Adipocyte (in vitro differentiated cells): ENCODE measurements around the gene SYNE2.
A peak's percentile ranks its signal among the peaks of the same experiment; 100 is the strongest.
"Not testable (repeated sequence)": the region's sequence is repeated elsewhere in the genome, so short reads cannot be mapped to it uniquely, and the experiment has no call there.

ENCODE experiments used
- DNase-seq: peaks from one replicate; pipeline ENCODE4 v3.0.0-alpha.2; 2015; ENCODE audit warnings: low read depth
- H3K27me3 ChIP-seq: replicated peaks from 2 replicates; pipeline ENCODE4 v1.7.0; 2013; ENCODE audit warnings: mild to moderate bottlenecking, low read length, moderate library complexity; ENCODE audit not compliant: control insufficient read depth, insufficient read depth
- H3K36me3 ChIP-seq: 2 replicates; pipeline ENCODE4 v1.7.0; 2013; ENCODE audit warnings: low read length, mild to moderate bottlenecking, moderate library complexity; ENCODE audit not compliant: control insufficient read depth, insufficient read depth, severe bottlenecking
- H3K4me1 ChIP-seq: 2 replicates; pipeline ENCODE4 v1.7.0; 2013; ENCODE audit warnings: mild to moderate bottlenecking, low read length, moderate library complexity; ENCODE audit not compliant: control insufficient read depth, insufficient read depth
- H3K4me3 ChIP-seq: 2 replicates; pipeline ENCODE4 v1.7.0; 2013; ENCODE audit warnings: mild to moderate bottlenecking, low read length, moderate library complexity
- H3K9ac ChIP-seq: 2 replicates; pipeline ENCODE4 v1.7.0; 2013; ENCODE audit warnings: mild to moderate bottlenecking, low read length, moderate library complexity
- H3K9me3 ChIP-seq: 2 replicates; pipeline ENCODE4 v1.7.0; 2013; ENCODE audit warnings: mild to moderate bottlenecking, low read length, moderate library complexity; ENCODE audit not compliant: control insufficient read depth

Gene SYNE2

GRCh38 chr14:64147126-64147790 lies 294.5 kb downstream of the SYNE2 start:
- Histone ChIP-seq H3K4me3 (no peak overlapping the region), H3K36me3 (peaks cover 40% of the 10 kb centered on the region), H3K9me3 (no peaks in the 10 kb centered on the region), H3K9ac (no peak overlapping the region), H3K4me1 (no peaks in the 10 kb centered on the region), H3K27me3 (no peaks in the 10 kb centered on the region)
- peak; percentile 19 for DNase-seq

GRCh38 chr14:64149921-64150320 lies 297.1 kb downstream of the SYNE2 start:
- Histone ChIP-seq H3K9me3 (no peaks in the 10 kb centered on the region), H3K27me3 (no peaks in the 10 kb centered on the region), H3K9ac (no peak overlapping the region), H3K4me1 (no peaks in the 10 kb centered on the region), H3K36me3 (peaks cover 35% of the 10 kb centered on the region), H3K4me3 (no peak overlapping the region)
- no peak for DNase-seq

GRCh38 chr14:64158608-64159007 lies 305.8 kb downstream of the SYNE2 start:
- H3K27me3 ChIP-seq, result no peaks in the 10 kb centered on the region
- DNase-seq, result no peak
- no peak overlapping the region for H3K4me3 ChIP-seq
- no peak overlapping the region for H3K9ac ChIP-seq
- no peaks in the 10 kb centered on the region for H3K9me3 ChIP-seq
- peaks cover 4% of the 10 kb centered on the region for H3K4me1 ChIP-seq
- peaks cover 54% of the 10 kb centered on the region for H3K36me3 ChIP-seq

GRCh38 chr14:64159588-64159987 lies 306.8 kb downstream of the SYNE2 start:
- no peak for DNase-seq
- Histone ChIP-seq H3K9me3 (no peaks in the 10 kb centered on the region), H3K9ac (no peak overlapping the region), H3K4me3 (no peak overlapping the region), H3K27me3 (no peaks in the 10 kb centered on the region), H3K4me1 (peaks cover 4% of the 10 kb centered on the region), H3K36me3 (peaks cover 49% of the 10 kb centered on the region)

- H3K9me3 ChIP-seq, result no peaks in the 10 kb centered on the region
- H3K27me3 ChIP-seq, result no peaks in the 10 kb centered on the region
- no peak overlapping the region for H3K4me3 ChIP-seq
- no peak overlapping the region for H3K9ac ChIP-seq
- H3K4me1 ChIP-seq, result no peaks in the 10 kb centered on the region
- H3K36me3 ChIP-seq, result peaks cover 54% of the 10 kb centered on the region
- DNase-seq, result no peak
These were observed 317.4 kb downstream of the SYNE2 start for GRCh38 chr14:64170181-64170580.

- Histone ChIP-seq H3K9ac (no peak overlapping the region), H3K9me3 (no peaks in the 10 kb centered on the region), H3K4me3 (no peak overlapping the region), H3K36me3 (peaks cover 48% of the 10 kb centered on the region), H3K27me3 (no peaks in the 10 kb centered on the region), H3K4me1 (no peaks in the 10 kb centered on the region)
- DNase-seq, result no peak
These were observed 322.3 kb downstream of the SYNE2 start for GRCh38 chr14:64174922-64175782.

- no peaks in the 10 kb centered on the region for H3K27me3 ChIP-seq
- no peak for DNase-seq
- H3K4me1 ChIP-seq, result no peaks in the 10 kb centered on the region
- H3K36me3 ChIP-seq, result peaks cover 38% of the 10 kb centered on the region
- H3K9me3 ChIP-seq, result no peaks in the 10 kb centered on the region
- H3K9ac ChIP-seq, result no peak overlapping the region
- H3K4me3 ChIP-seq, result no peak overlapping the region
These were observed 323.5 kb downstream of the SYNE2 start for GRCh38 chr14:64176330-64176729.

- DNase-seq, result no peak
- no peak overlapping the region for H3K4me3 ChIP-seq
- H3K4me1 ChIP-seq, result no peaks in the 10 kb centered on the region
- no peaks in the 10 kb centered on the region for H3K27me3 ChIP-seq
- H3K36me3 ChIP-seq, result peaks cover 33% of the 10 kb centered on the region
- H3K9me3 ChIP-seq, result no peaks in the 10 kb centered on the region
- H3K9ac ChIP-seq, result no peak overlapping the region
These were observed 326.0 kb downstream of the SYNE2 start for GRCh38 chr14:64178814-64179213.

- not testable (repeated sequence) for H3K9ac ChIP-seq, H3K27me3 ChIP-seq, DNase-seq, H3K4me3 ChIP-seq, H3K4me1 ChIP-seq, H3K9me3 ChIP-seq
- H3K36me3 ChIP-seq, result peaks cover 15% of the 10 kb centered on the region
These were observed 330.1 kb downstream of the SYNE2 start for GRCh38 chr14:64182908-64183307.

GRCh38 chr14:64184103-64184729 lies 331.4 kb downstream of the SYNE2 start:
- no peaks in the 10 kb centered on the region for H3K27me3 ChIP-seq
- H3K4me1 ChIP-seq, result no peaks in the 10 kb centered on the region
- no peak overlapping the region for H3K9ac ChIP-seq
- H3K9me3 ChIP-seq, result no peaks in the 10 kb centered on the region
- DNase-seq, result no peak
- no peak overlapping the region for H3K4me3 ChIP-seq
- peaks cover 10% of the 10 kb centered on the region for H3K36me3 ChIP-seq

GRCh38 chr14:64185184-64185583 lies 332.4 kb downstream of the SYNE2 start:
- DNase-seq, result no peak
- Histone ChIP-seq H3K4me3 (no peak overlapping the region), H3K9me3 (no peaks in the 10 kb centered on the region), H3K9ac (no peak overlapping the region), H3K27me3 (no peaks in the 10 kb centered on the region), H3K4me1 (no peaks in the 10 kb centered on the region), H3K36me3 (peaks cover 20% of the 10 kb centered on the region)
